Endothelial cell of umbilical vein (primary cell): ENCODE data around the gene TMEM43. TPM values are rescaled to one million over a fixed set of nuclear protein-coding genes. Genes with fewer than 3 reads are reported as not detected.
A peak's percentile ranks its signal among the peaks of the same experiment; 100 is the strongest.
"Not testable (repeated sequence)": the region's sequence is repeated elsewhere in the genome, so short reads cannot be mapped to it uniquely, and the experiment has no call there.

Experiments
- Bru-seq: library from RNA; stranded (reverse); fragments of 400-500 nt; gene quantifications from one replicate; lab custom pipeline; 2021; lab: Mats Ljungman, UMichigan
- BruChase-seq, 2 experiments: library from RNA; stranded (reverse); fragments of 400-500 nt; gene quantifications; one replicate each; lab custom pipeline; 2021; lab: Mats Ljungman, UMichigan
- BruUV-seq: library from RNA; stranded (reverse); fragments of 400-500 nt; replicated peaks from 2 replicates; lab custom pipeline; 2021; lab: Mats Ljungman, UMichigan
- CTCF ChIA-PET: fragments of 300-600, 350-600 bp; sonication (Branson Sonifier 250); formaldehyde crosslinking; loops from one replicate; lab custom pipeline; 2021; ENCODE audit warnings: antibody characterized with exemption, inconsistent platforms; lab: Charles Lee
- POLR2A ChIA-PET: fragments of 300-600, 350-600 bp; sonication (Branson Sonifier 250); formaldehyde crosslinking; loops from one replicate; lab custom pipeline; 2021; ENCODE audit warnings: antibody characterized with exemption, inconsistent platforms; lab: Charles Lee
- DNase-seq: peaks from one replicate; pipeline ENCODE4 v3.0.0-alpha.2; 2011; ENCODE audit warnings: low read depth, low spot score
- FAIRE-seq: peaks from 2 replicates; lab custom pipeline; 2011; peaks lifted over from hg19 to GRCh38; lab: Jason Lieb, UNC
- H2AFZ ChIP-seq: 2 replicates; pipeline ENCODE4 v1.6.0; 2012; ENCODE audit warnings: low read depth, low read length, control low read depth, inconsistent platforms
- H3K27ac ChIP-seq: 2 replicates; pipeline ENCODE4 v1.5.1; 2011; ENCODE audit warnings: low read depth, mild to moderate bottlenecking, control low read depth, low read length, moderate library complexity; ENCODE audit not compliant: insufficient read depth
- H3K27me3 ChIP-seq, 2 experiments: 2 replicates each; pipeline versions ENCODE4 v1.6.0 to v1.6.1; 2011; ENCODE audit warnings: low read length in 2 of 2, mixed read lengths in 1 of 2; ENCODE audit not compliant: control insufficient read depth in 2 of 2, insufficient read depth in 2 of 2
- H3K36me3 ChIP-seq, 2 experiments: 2 replicates in 1 of 2; 3 replicates in 1 of 2; pipeline ENCODE4 v1.5.1; 2011; ENCODE audit warnings: low read length in 2 of 2, mild to moderate bottlenecking in 1 of 2, moderate library complexity in 1 of 2; ENCODE audit not compliant: control insufficient read depth in 2 of 2, insufficient read depth in 2 of 2; ENCODE audit errors: extremely low read depth in 1 of 2
- H3K4me1 ChIP-seq: 3 replicates; pipeline ENCODE4 v1.5.1; 2011; ENCODE audit warnings: mild to moderate bottlenecking, low read length; ENCODE audit not compliant: control insufficient read depth, insufficient read depth; ENCODE audit errors: extremely low read depth
- H3K4me2 ChIP-seq: 2 replicates; pipeline ENCODE4 v1.6.1; 2011; ENCODE audit warnings: low read length, control low read depth, mixed read lengths; ENCODE audit not compliant: insufficient read depth
- H3K4me3 ChIP-seq, 3 experiments: fragments of 200-600 bp in 1 of 3; sonication (generic), shearing (Covaris generic) in 1 of 3; replicated peaks in 1 of 3; 2 replicates each; pipeline ENCODE4 v1.5.1; 2011 to 2016; ENCODE audit warnings: control low read depth in 3 of 3, low read length in 3 of 3, mild to moderate bottlenecking in 2 of 3, inconsistent platforms in 1 of 3, low read depth in 1 of 3, moderate library complexity in 1 of 3; ENCODE audit not compliant: insufficient read depth in 1 of 3
- H3K79me2 ChIP-seq: 2 replicates; pipeline ENCODE4 v1.6.0; 2012; ENCODE audit warnings: low read length, inconsistent platforms; ENCODE audit not compliant: control insufficient read depth, insufficient read depth
- H3K9ac ChIP-seq: replicated peaks from 2 replicates; pipeline ENCODE3; 2011; ENCODE audit warnings: low read length, control low read depth; ENCODE audit not compliant: insufficient read depth; ENCODE audit errors: extremely low read depth
- H3K9me1 ChIP-seq: replicated peaks from 3 replicates; pipeline ENCODE4 v1.6.0; 2011; ENCODE audit warnings: mild to moderate bottlenecking, low read length; ENCODE audit not compliant: control insufficient read depth, insufficient read depth; ENCODE audit errors: extremely low read depth
- H3K9me3 ChIP-seq: replicated peaks from 2 replicates; pipeline ENCODE4 v1.5.1; 2012; ENCODE audit warnings: low read length, inconsistent platforms; ENCODE audit not compliant: control insufficient read depth, insufficient read depth
- H4K20me1 ChIP-seq: replicated peaks from 2 replicates; pipeline ENCODE3; 2011; ENCODE audit warnings: mild to moderate bottlenecking, low read length; ENCODE audit not compliant: control insufficient read depth, insufficient read depth; ENCODE audit errors: extremely low read depth
- EZH2 ChIP-seq: IDR thresholded peaks from 2 replicates; pipeline ENCODE4 v1.6.1; 2012; ENCODE audit warnings: borderline replicate concordance, low read depth, mild to moderate bottlenecking, moderate library complexity, low read length, inconsistent platforms; ENCODE audit not compliant: severe bottlenecking
- POLR2A ChIP-seq: IDR thresholded peaks from 2 replicates; pipeline ENCODE4 v1.6.1; 2012; ENCODE audit warnings: low read depth, mild to moderate bottlenecking, control low read depth, low read length
- POLR2AphosphoS5 ChIP-seq: IDR thresholded peaks from 2 replicates; pipeline ENCODE4 v1.6.1; 2012; ENCODE audit warnings: low read depth, mild to moderate bottlenecking, control low read depth, low read length, moderate library complexity; ENCODE audit not compliant: insufficient read depth
- dilution Hi-C: fragments of 300-500 bp; cut with MboI; formaldehyde crosslinking; loops from one replicate; pipeline ENCODE4 v1.15.0; 2019; ENCODE audit warnings: low sequenced_read_pairs; ENCODE audit not compliant: extremely low pct_ligation_motif_present
- intact Hi-C: fragments of 100-400 bp; cut with micrococcal nuclease; formaldehyde crosslinking; loops from one replicate; pipeline ENCODE4 v1.10.0; 2022
- long read RNA-seq: library from polyadenylated mRNA; stranded (forward); transcript quantifications from one replicate; pipeline ENCODE4 v2.0.0, GENCODE V29; 2021
- polyA minus RNA-seq, 3 experiments: library from RNA; depleted of rRNA, polyadenylated mRNA; stranded (reverse); fragments of >200 nt; gene quantifications; 1 replicate in 1 of 3; 2 replicates in 2 of 3; pipeline ENCODE4 v1.2.3, GENCODE V29; 2011
- polyA plus RNA-seq, 4 experiments: library from polyadenylated mRNA; depleted of rRNA in 3 of 4; stranded (reverse) in 3 of 4; unstranded in 1 of 4; fragments of >200 nt; gene quantifications; 2 replicates each; pipeline versions ENCODE4 v1.2.1 to v1.2.3, GENCODE V29; 2011 to 2012; ENCODE audit warnings: missing spikeins in 1 of 4
- total RNA-seq: library from RNA; stranded (reverse); gene quantifications from 2 replicates; pipeline ENCODE4 v1.2.3, GENCODE V29; 2021
- TF ChIP-seq, protein P1 (sequence below): IDR thresholded peaks from 2 replicates; pipeline ENCODE4 v1.6.1; 2011; ENCODE audit not compliant: insufficient read depth, insufficient read length
- TF ChIP-seq, protein P2 (sequence below), 2 donors: IDR thresholded peaks; 1 replicate in 1 of 2; 2 replicates in 1 of 2; pipeline ENCODE4 v1.5.1; 2011; ENCODE audit warnings: low read length in 2 of 2, mild to moderate bottlenecking in 2 of 2, moderate library complexity in 2 of 2, control low read depth in 1 of 2, inconsistent platforms in 1 of 2, low read depth in 1 of 2; ENCODE audit not compliant: insufficient read depth in 1 of 2; ENCODE audit errors: extremely low read depth in 1 of 2

Gene TMEM43, protein sequence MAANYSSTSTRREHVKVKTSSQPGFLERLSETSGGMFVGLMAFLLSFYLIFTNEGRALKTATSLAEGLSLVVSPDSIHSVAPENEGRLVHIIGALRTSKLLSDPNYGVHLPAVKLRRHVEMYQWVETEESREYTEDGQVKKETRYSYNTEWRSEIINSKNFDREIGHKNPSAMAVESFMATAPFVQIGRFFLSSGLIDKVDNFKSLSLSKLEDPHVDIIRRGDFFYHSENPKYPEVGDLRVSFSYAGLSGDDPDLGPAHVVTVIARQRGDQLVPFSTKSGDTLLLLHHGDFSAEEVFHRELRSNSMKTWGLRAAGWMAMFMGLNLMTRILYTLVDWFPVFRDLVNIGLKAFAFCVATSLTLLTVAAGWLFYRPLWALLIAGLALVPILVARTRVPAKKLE
- total RNA-seq (69.6 and 80.6 TPM in 2 replicates), polyA plus RNA-seq (119 and 122 TPM in 2 replicates), polyA minus RNA-seq (118 and 124 TPM in 2 replicates), Bru-seq, nascent RNA (percentile 80 among the genes with signal in this experiment), BruChase-seq, experiment 1, labeled RNA remaining after a 6-hour chase (percentile 94 among the genes with signal in this experiment), BruChase-seq, experiment 2, labeled RNA remaining after a 2-hour chase (percentile 92 among the genes with signal in this experiment)
- polyA plus RNA-seq (2011; cell fraction: cytosol; rRNA removed): 94.3 and 97.8 TPM in 2 replicates
- 102 and 112 TPM in 2 replicates for polyA plus RNA-seq (2011; cell fraction: nucleus; rRNA removed)
- polyA plus RNA-seq (2012): 79.8 and 81.2 TPM in 2 replicates
- 21.1 TPM for polyA minus RNA-seq (2011; cell fraction: cytosol; rRNA and poly(A)+ RNA removed)
- polyA minus RNA-seq (2011; cell fraction: nucleus; rRNA and poly(A)+ RNA removed): 32.1 and 35.7 TPM in 2 replicates
- long read RNA-seq, transcript TMEM43-201 (12 exons, 3,341 nt): major isoform, 211 of 255 reads
- long read RNA-seq, partial matches to known transcripts: 18 of 255 reads
- long read RNA-seq, other reads (novel, unspliced or antisense): 26 of 255 reads

DNA sequence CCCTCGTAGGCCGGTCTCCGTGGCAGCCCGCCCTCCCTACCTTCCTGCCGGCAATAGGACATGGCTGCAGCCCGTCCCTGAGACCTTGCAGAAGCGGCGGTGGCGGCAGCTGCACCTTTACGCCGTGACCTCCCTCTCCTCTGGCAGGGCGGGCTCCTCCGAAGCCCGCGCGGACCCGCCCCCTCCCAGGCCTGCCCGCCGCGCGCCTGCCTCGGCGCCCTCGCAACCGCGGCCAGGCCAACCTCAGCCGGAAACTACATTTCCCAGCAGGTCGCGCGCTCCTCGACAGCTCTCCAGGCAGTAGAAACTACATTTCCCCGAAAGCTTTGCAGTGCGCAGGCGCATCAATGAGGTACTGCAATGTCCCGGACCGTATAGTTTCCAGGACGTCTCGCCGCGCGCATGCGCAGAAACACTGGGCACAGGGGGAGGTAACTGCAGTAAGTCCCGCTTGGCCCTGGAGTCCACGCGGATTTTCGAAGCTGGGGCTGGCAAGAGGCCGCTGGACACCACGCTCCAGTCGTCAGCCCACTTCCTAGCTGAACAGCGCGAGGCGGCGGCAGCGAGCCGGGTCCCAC, at the start of gene TMEM43, which contains the start of gene CHCHD4:
TSS of gene TMEM43 (plus strand) at position 438 of the 578 bp plus-strand sequence. CDS start 142 bp downstream, outside the sequence.
TSS of gene CHCHD4 (minus strand) at position 256 of the 578 bp plus-strand sequence. CDS start at position 62, 194 bp downstream.
- Histone ChIP-seq H3K4me3 (peak within 1 kb of the TSS; percentile 66 to 90 (median 67)), H4K20me1 (no peaks in the 10 kb centered on the region), H3K9ac (peak within 1 kb of the TSS; percentile 85), H2AFZ (peak within 1 kb of the TSS; percentile 72), H3K9me1 (no peaks in the 10 kb centered on the region), H3K36me3 (no peaks in the 10 kb centered on the region), H3K79me2 (peaks cover 49% of the 10 kb centered on the region), H3K27ac (peak within 1 kb of the TSS; percentile 61), H3K27me3 (no peaks in the 10 kb centered on the region), H3K4me2 (peak within 1 kb of the TSS; percentile 93), H3K9me3 (no peaks in the 10 kb centered on the region), H3K4me1 (peaks cover 22% of the 10 kb centered on the region)
- FAIRE-seq (peak; percentile 98), DNase-seq (peak; percentile 99)
- ChIA-PET POLR2A (interaction anchor here (0.9 to 2.6 kb wide), 6 partner anchors 9 to 228 kb away, joined by 3 to 37 read pairs (median 10); partner anchors contain the start of genes LSM3 and XPC), CTCF (interaction anchor here (1.0 to 2.5 kb wide), 15 partner anchors 10 to 527 kb away, joined by 3 to 30 read pairs (median 4); partner anchors contain the start of genes CCDC174, LSM3 and XPC)
- dilution Hi-C loops (no loop called here), intact Hi-C loops (loop anchor here (1.0 to 5.0 kb wide), 4 partner anchors 20 to 467 kb away; partner anchors contain the start of genes LSM3 and XPC)
- TF ChIP-seq POLR2AphosphoS5: peak; percentile 34
- TF ChIP-seq, protein P1, sequence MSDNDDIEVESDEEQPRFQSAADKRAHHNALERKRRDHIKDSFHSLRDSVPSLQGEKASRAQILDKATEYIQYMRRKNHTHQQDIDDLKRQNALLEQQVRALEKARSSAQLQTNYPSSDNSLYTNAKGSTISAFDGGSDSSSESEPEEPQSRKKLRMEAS: peak; percentile 32
- peak; percentile 58 for TF ChIP-seq POLR2A
- TF ChIP-seq, protein P2, sequence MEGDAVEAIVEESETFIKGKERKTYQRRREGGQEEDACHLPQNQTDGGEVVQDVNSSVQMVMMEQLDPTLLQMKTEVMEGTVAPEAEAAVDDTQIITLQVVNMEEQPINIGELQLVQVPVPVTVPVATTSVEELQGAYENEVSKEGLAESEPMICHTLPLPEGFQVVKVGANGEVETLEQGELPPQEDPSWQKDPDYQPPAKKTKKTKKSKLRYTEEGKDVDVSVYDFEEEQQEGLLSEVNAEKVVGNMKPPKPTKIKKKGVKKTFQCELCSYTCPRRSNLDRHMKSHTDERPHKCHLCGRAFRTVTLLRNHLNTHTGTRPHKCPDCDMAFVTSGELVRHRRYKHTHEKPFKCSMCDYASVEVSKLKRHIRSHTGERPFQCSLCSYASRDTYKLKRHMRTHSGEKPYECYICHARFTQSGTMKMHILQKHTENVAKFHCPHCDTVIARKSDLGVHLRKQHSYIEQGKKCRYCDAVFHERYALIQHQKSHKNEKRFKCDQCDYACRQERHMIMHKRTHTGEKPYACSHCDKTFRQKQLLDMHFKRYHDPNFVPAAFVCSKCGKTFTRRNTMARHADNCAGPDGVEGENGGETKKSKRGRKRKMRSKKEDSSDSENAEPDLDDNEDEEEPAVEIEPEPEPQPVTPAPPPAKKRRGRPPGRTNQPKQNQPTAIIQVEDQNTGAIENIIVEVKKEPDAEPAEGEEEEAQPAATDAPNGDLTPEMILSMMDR (IDR thresholded peaks at IDR 0.05; ENCODE audit: extremely low read depth in 1 of 2, insufficient read depth in 1 of 2, low read depth in 1 of 2, low read length in 2 of 2): peak in 1 of 2 donors; percentile 1
- no peak for TF ChIP-seq EZH2
- no TSS peak for BruUV-seq

DNA sequence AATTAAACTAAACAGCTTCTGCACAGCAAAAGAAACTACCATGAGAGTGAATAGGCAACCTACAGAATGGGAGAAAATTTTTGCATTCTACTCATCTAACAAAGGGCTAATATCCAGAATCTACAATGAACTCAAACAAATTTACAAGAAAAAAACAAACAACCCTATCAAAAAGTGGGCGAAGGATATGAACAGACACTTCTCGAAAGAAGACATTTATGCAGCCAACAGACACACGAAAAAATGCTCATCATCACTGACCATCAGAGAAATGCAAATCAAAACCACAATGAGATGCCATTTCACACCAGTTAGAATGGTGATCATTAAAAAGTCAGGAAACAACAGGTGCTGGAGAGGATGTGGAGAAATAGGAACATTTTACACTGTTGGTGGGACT, 49.6 kb upstream of the TMEM43 start:
- H3K4me3 ChIP-seq, H3K4me1 ChIP-seq, H3K9ac ChIP-seq, CTCF ChIA-PET, H3K79me2 ChIP-seq, intact Hi-C loops, POLR2A ChIA-PET, H3K27me3 ChIP-seq, BruUV-seq, dilution Hi-C loops, FAIRE-seq, H4K20me1 ChIP-seq, H3K9me3 ChIP-seq, H2AFZ ChIP-seq, DNase-seq, H3K27ac ChIP-seq, H3K4me2 ChIP-seq, H3K9me1 ChIP-seq, H3K36me3 ChIP-seq: not testable (repeated sequence)
